WTC11 (cell line): ENCODE data around the gene INPP5A. TPM values are rescaled to one million over a fixed set of nuclear protein-coding genes. Genes with fewer than 3 reads are reported as not detected.

Experiments used
- ATAC-seq: fragments of 200-7000 bp; cut with Tn5 transposase; 2 replicates; pipeline ENCODE4 v1.10.0; 2021; ENCODE audit warnings: mild to moderate bottlenecking, moderate library complexity
- CTCF ChIA-PET: fragments of 300-600 bp; sonication (Branson Sonifier 250); formaldehyde crosslinking; loops from one replicate; lab custom pipeline; 2021; ENCODE audit warnings: antibody characterized with exemption; lab: Charles Lee
- POLR2A ChIA-PET: fragments of 350-600 bp; sonication (Branson Sonifier 250); formaldehyde crosslinking; loops from one replicate; lab custom pipeline; 2021; ENCODE audit warnings: antibody characterized with exemption; lab: Charles Lee
- DNase-seq: peaks from one replicate; pipeline ENCODE4 v3.0.0; 2021; ENCODE audit warnings: low spot score
- H3K27ac Mint-ChIP-seq: 2 replicates; pipeline ENCODE4 v1.8.0; 2021; ENCODE audit warnings: mixed read lengths
- H3K27me3 Mint-ChIP-seq: 2 replicates; pipeline ENCODE4 v1.8.0; 2021; ENCODE audit warnings: low read depth, mild to moderate bottlenecking, moderate library complexity, mixed read lengths
- H3K36me3 Mint-ChIP-seq: 2 replicates; pipeline ENCODE4 v1.8.0; 2021; ENCODE audit warnings: mixed read lengths
- H3K4me1 Mint-ChIP-seq: 2 replicates; pipeline ENCODE4 v1.8.0; 2022; ENCODE audit warnings: mixed read lengths
- H3K4me3 Mint-ChIP-seq: 2 replicates; pipeline ENCODE4 v1.8.0; 2021; ENCODE audit warnings: mild to moderate bottlenecking, moderate library complexity, mixed read lengths
- H3K9me3 Mint-ChIP-seq: 2 replicates; pipeline ENCODE4 v1.8.0; 2021; ENCODE audit warnings: mixed read lengths
- ELF4 ChIP-seq: sonication (generic); formaldehyde crosslinking; IDR thresholded peaks from 2 replicates; pipeline ENCODE4 v1.8.1; 2022; ENCODE audit warnings: low read depth, mild to moderate bottlenecking, moderate library complexity, missing genetic modification reagents
- HMGXB4 ChIP-seq: sonication (generic); formaldehyde crosslinking; IDR thresholded peaks from 2 replicates; pipeline ENCODE4 v1.8.1; 2023; ENCODE audit warnings: mild to moderate bottlenecking, moderate library complexity, missing genetic modification reagents
- MLX ChIP-seq: sonication (generic); formaldehyde crosslinking; IDR thresholded peaks from 2 replicates; pipeline ENCODE4 v1.8.1; 2023; ENCODE audit warnings: mild to moderate bottlenecking, missing genetic modification reagents, moderate library complexity
- MYBL2 ChIP-seq: sonication (generic); formaldehyde crosslinking; IDR thresholded peaks from 2 replicates; pipeline ENCODE4 v1.8.1; 2023; ENCODE audit warnings: mild to moderate bottlenecking, moderate library complexity, missing genetic modification reagents
- USF1 ChIP-seq: sonication (generic); formaldehyde crosslinking; IDR thresholded peaks from 2 replicates; pipeline ENCODE4 v1.8.0; 2022; ENCODE audit warnings: mild to moderate bottlenecking, missing genetic modification reagents
- ZNF423 ChIP-seq: fragments of 250-450 bp; sonication (Bioruptor Pico); IDR thresholded peaks from 2 replicates; pipeline ENCODE4 v2.1.2; 2022; ENCODE audit warnings: mild to moderate bottlenecking, moderate library complexity
- ZNF532 ChIP-seq: fragments of 250-450 bp; sonication (Bioruptor Pico); IDR thresholded peaks from 2 replicates; pipeline ENCODE4 v1.9.0; 2021; ENCODE audit warnings: mild to moderate bottlenecking, borderline replicate concordance
- total RNA-seq: library from RNA; stranded (reverse); gene quantifications from 3 replicates; pipeline ENCODE4 v1.2.3, GENCODE V29; 2021

Gene INPP5A
- total RNA-seq, 1 experiment from 2014 or later = 22.1 TPM

- peaks cover 18% of the 10 kb centered on the region for H3K9me3 Mint-ChIP-seq
- H3K36me3 Mint-ChIP-seq = peaks cover 16% of the 10 kb centered on the region
- TF ChIP-seq ZNF532 (CRISPR knock-in tag) = no peak
- H3K4me3 Mint-ChIP-seq = no peak overlapping the region
- POLR2A ChIA-PET = no interaction called here
- H3K4me1 Mint-ChIP-seq = peaks cover 5% of the 10 kb centered on the region
- CTCF ChIA-PET = no interaction called here
- H3K27ac Mint-ChIP-seq = no peak overlapping the region
- H3K27me3 Mint-ChIP-seq = no peaks in the 10 kb centered on the region
- ATAC-seq (no peak), DNase-seq (no peak)
These were observed 215.4 kb downstream of the INPP5A start for GRCh38 chr10:132752961-132753360.

- H3K9me3 Mint-ChIP-seq = peaks cover 18% of the 10 kb centered on the region
- CTCF ChIA-PET = no interaction called here
- DNase-seq (no peak), ATAC-seq (no peak)
- peaks cover 16% of the 10 kb centered on the region for H3K36me3 Mint-ChIP-seq
- no peak overlapping the region for H3K27ac Mint-ChIP-seq
- no peak for TF ChIP-seq USF1 (CRISPR knock-in tag)
- TF ChIP-seq ELF4 (CRISPR knock-in tag) = no peak
- TF ChIP-seq ZNF532 (CRISPR knock-in tag) = no peak
- POLR2A ChIA-PET = no interaction called here
- no peak overlapping the region for H3K4me3 Mint-ChIP-seq
- no peaks in the 10 kb centered on the region for H3K27me3 Mint-ChIP-seq
- no peaks in the 10 kb centered on the region for H3K4me1 Mint-ChIP-seq
These were observed 216.0 kb downstream of the INPP5A start for GRCh38 chr10:132753596-132753995.

- peaks cover 16% of the 10 kb centered on the region for H3K36me3 Mint-ChIP-seq
- DNase-seq (no peak), ATAC-seq (no peak)
- H3K27me3 Mint-ChIP-seq = no peaks in the 10 kb centered on the region
- CTCF ChIA-PET = no interaction called here
- H3K27ac Mint-ChIP-seq = no peak overlapping the region
- H3K4me3 Mint-ChIP-seq = no peak overlapping the region
- TF ChIP-seq ZNF423 = no peak
- H3K9me3 Mint-ChIP-seq = peaks cover 18% of the 10 kb centered on the region
- H3K4me1 Mint-ChIP-seq = no peaks in the 10 kb centered on the region
- POLR2A ChIA-PET = no interaction called here
These were observed 216.5 kb downstream of the INPP5A start for GRCh38 chr10:132754071-132754470.

GRCh38 chr10:132755166-132755711 is 217.7 kb downstream of the INPP5A start:
- no peak for ATAC-seq
- peaks cover 16% of the 10 kb centered on the region for H3K36me3 Mint-ChIP-seq
- peaks cover 18% of the 10 kb centered on the region for H3K9me3 Mint-ChIP-seq
- H3K27ac Mint-ChIP-seq = no peak overlapping the region; the same call in 1 of the 2 replicates
- no peaks in the 10 kb centered on the region for H3K27me3 Mint-ChIP-seq
- H3K4me3 Mint-ChIP-seq = no peak overlapping the region
- TF ChIP-seq MYBL2 (CRISPR knock-in tag) (no peak), HMGXB4 (CRISPR knock-in tag) (no peak), MLX (no peak)
- DNase-seq = no peak
- ChIA-PET CTCF (no interaction called here), POLR2A (no interaction called here)
- no peaks in the 10 kb centered on the region for H3K4me1 Mint-ChIP-seq
